ENCODE data around the gene MT1F.

Gene MT1F

GRCh38 chr16:56625943-56626654 lies 31.7 kb upstream of the MT1F start:
- DNase-seq (ENCODE audit: low read depth in 2 of 2): no peak

- no peak for DNase-seq (ENCODE audit: low read depth in 2 of 2)
These were observed 31.1 kb upstream of the MT1F start for GRCh38 chr16:56626685-56627084.

GRCh38 chr16:56628486-56629350 lies 29.0 kb upstream of the MT1F start:
- no peak for DNase-seq (ENCODE audit: low read depth in 2 of 2)

- no peak for DNase-seq (ENCODE audit: low read depth in 2 of 2)
These were observed 28.2 kb upstream of the MT1F start for GRCh38 chr16:56629531-56629930.

GRCh38 chr16:56630134-56630533 lies 27.6 kb upstream of the MT1F start:
- no peak for DNase-seq (ENCODE audit: low read depth in 2 of 2)

- no peak for DNase-seq (ENCODE audit: low read depth in 2 of 2)
These were observed 26.6 kb upstream of the MT1F start for GRCh38 chr16:56631197-56631596.

GRCh38 chr16:56631832-56632155 lies 26.0 kb upstream of the MT1F start:
- DNase-seq (ENCODE audit: low read depth in 2 of 2): no peak

- no peak for DNase-seq (ENCODE audit: low read depth in 2 of 2)
These were observed 25.5 kb upstream of the MT1F start, which contains the start of gene MT1M for GRCh38 chr16:56632156-56632847. Gene MT1M (plus strand): TSS chr16:56632659. CDS start chr16:56632732, 73 bp downstream.

GRCh38 chr16:56632848-56633365 lies 24.9 kb upstream of the MT1F start:
- no peak for DNase-seq (ENCODE audit: low read depth in 2 of 2)

GRCh38 chr16:56633535-56633934 lies 24.2 kb upstream of the MT1F start:
- no peak for DNase-seq (ENCODE audit: low read depth in 2 of 2)

- no peak for DNase-seq (ENCODE audit: low read depth in 2 of 2)
These were observed 22.9 kb upstream of the MT1F start for GRCh38 chr16:56634715-56635440.

GRCh38 chr16:56635441-56635967 lies 22.3 kb upstream of the MT1F start:
- DNase-seq (ENCODE audit: low read depth in 2 of 2): no peak

GRCh38 chr16:56636616-56637413 lies 20.9 kb upstream of the MT1F start:
- DNase-seq (ENCODE audit: low read depth in 2 of 2): no peak

GRCh38 chr16:56637814-56638750 lies 19.7 kb upstream of the MT1F start, which contains the start of gene MT1A:
Gene MT1A (plus strand): TSS chr16:56638666. CDS start chr16:56638739, 73 bp downstream.
- no peak for DNase-seq (ENCODE audit: low read depth in 2 of 2)

GRCh38 chr16:56639045-56639444 lies 18.7 kb upstream of the MT1F start:
- no peak for DNase-seq (ENCODE audit: low read depth in 2 of 2)

GRCh38 chr16:56640076-56640475 lies 17.7 kb upstream of the MT1F start:
- DNase-seq (ENCODE audit: low read depth in 2 of 2): no peak

GRCh38 chr16:56641166-56641565 lies 16.6 kb upstream of the MT1F start:
- DNase-seq (ENCODE audit: low read depth in 2 of 2): no peak

GRCh38 chr16:56643080-56643778 lies 14.5 kb upstream of the MT1F start:
- peak; percentile 33 to 39 for DNase-seq (ENCODE audit: low read depth in 2 of 2)

GRCh38 chr16:56643833-56644232 lies 13.9 kb upstream of the MT1F start:
- DNase-seq (ENCODE audit: low read depth in 2 of 2): no peak
